ENCODE measurements around the gene CCBE1.

DNA sequence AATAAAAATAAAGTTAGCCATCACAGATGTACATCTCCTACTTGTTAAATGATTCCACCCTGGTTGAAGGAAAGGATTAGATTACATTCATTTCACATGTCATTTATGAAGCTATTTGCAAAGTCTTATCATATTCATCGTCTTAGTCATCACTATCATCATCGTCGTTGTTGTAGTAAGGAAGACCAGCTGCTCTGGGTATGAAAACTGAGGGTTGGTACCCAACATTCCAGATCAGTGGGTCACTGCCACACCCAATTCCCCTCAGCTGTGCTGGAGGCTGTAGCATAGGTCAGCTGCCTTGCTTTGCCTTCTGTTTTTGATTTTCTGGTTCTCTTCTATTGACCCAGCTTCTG is 20.9 kb upstream of the CCBE1 start:
- TF ChIP-seq POLR2A (conservative IDR thresholded peaks at IDR 0.05): no peak
- TF ChIP-seq ZEB2 (IDR thresholded peaks at IDR 0.05): no peak
